A549 (cell line): Measurements from ENCODE around the gene DACT3. TPM values are rescaled to one million over a fixed set of nuclear protein-coding genes. Genes with fewer than 3 reads are reported as not detected.

ENCODE experiments used
- ATAC-seq, 2 experiments: fragments of 200-7000 bp in 1 of 2; fragments of >200 bp in 1 of 2; cut with Nextera tagmentation in 1 of 2; cut with Tn5 transposase in 1 of 2; 3 replicates each; pipeline versions ENCODE4 v1.8.0 to v1.9.1; 2018 to 2020; ENCODE audit warnings: mild to moderate bottlenecking in 1 of 2, moderate library complexity in 1 of 2
- CTCF ChIA-PET: fragments of 300-600 bp; sonication (Branson Sonifier 250); formaldehyde crosslinking; extraction: SDS; loops from one replicate; lab custom pipeline; 2021; ENCODE audit warnings: antibody characterized with exemption, inconsistent platforms; lab: Yijun Ruan, JAX
- POLR2A ChIA-PET: fragments of 350-600 bp; formaldehyde crosslinking; extraction: SDS; loops from one replicate; lab custom pipeline; 2021; ENCODE audit warnings: antibody characterized with exemption, inconsistent platforms; lab: Yijun Ruan, JAX
- DNase-seq, 2 experiments: peaks; one replicate each; pipeline versions ENCODE4 v3.0.0 to v3.0.0-alpha.2; 2011 to 2016; ENCODE audit warnings: low read depth in 1 of 2, low spot score in 1 of 2
- FAIRE-seq: peaks from 2 replicates; lab custom pipeline; 2011; peaks lifted over from hg19 to GRCh38; lab: Jason Lieb, UNC
- H3K27ac ChIP-seq, 2 experiments: fragments of >200 bp; sonication (Bioruptor Twin); formaldehyde crosslinking; 3 replicates each; pipeline ENCODE4 v1.5.1; 2016 to 2017
- H3K4me1 ChIP-seq: fragments of >200 bp; sonication (Bioruptor Twin); formaldehyde crosslinking; 3 replicates; pipeline ENCODE4 v1.6.1; 2016
- H3K4me2 ChIP-seq: fragments of >200 bp; sonication (Bioruptor Twin); formaldehyde crosslinking; 3 replicates; pipeline ENCODE4 v1.6.1; 2016
- H3K4me3 ChIP-seq: fragments of >200 bp; sonication (Bioruptor Twin); formaldehyde crosslinking; 3 replicates; pipeline ENCODE4 v1.5.1; 2016
- H3K9me3 ChIP-seq: fragments of >200 bp; sonication (Bioruptor Twin); formaldehyde crosslinking; 3 replicates; pipeline ENCODE4 v1.6.1; 2016
- BHLHE40 ChIP-seq: IDR thresholded peaks from 2 replicates; pipeline ENCODE4 v1.6.1; 2012; ENCODE audit warnings: low read depth, low read length, inconsistent platforms
- CEBPB ChIP-seq, 2 experiments: fragments of >200 bp in 1 of 2; sonication (Bioruptor Twin) in 1 of 2; formaldehyde crosslinking in 1 of 2; IDR thresholded peaks; 2 replicates each; pipeline ENCODE4 v1.6.1; 2012 to 2016
- CHD4 ChIP-seq: fragments of 200-600 bp; sonication (generic); IDR thresholded peaks from 2 replicates; pipeline ENCODE4 v1.6.1; 2016; ENCODE audit warnings: antibody characterized with exemption, mild to moderate bottlenecking, borderline replicate concordance
- E2F6 ChIP-seq: IDR thresholded peaks from 2 replicates; pipeline ENCODE4 v1.6.1; 2012; ENCODE audit warnings: low read depth, borderline replicate concordance
- ELK1 ChIP-seq: fragments of 150-350 bp; IDR thresholded peaks from 2 replicates; pipeline ENCODE4 v1.6.1; 2014; ENCODE audit warnings: low read depth, mild to moderate bottlenecking, low read length
- ESRRA ChIP-seq: fragments of 150-350 bp; IDR thresholded peaks from 2 replicates; pipeline ENCODE4 v1.6.1; 2014; ENCODE audit warnings: mild to moderate bottlenecking, low read length, borderline replicate concordance
- HES2 ChIP-seq: fragments of >200 bp; sonication (Bioruptor Twin); formaldehyde crosslinking; IDR thresholded peaks from 2 replicates; pipeline ENCODE4 v1.6.1; 2016
- HOXB13 ChIP-seq: fragments of 250-450 bp; sonication (Bioruptor Pico); IDR thresholded peaks from 2 replicates; pipeline ENCODE4 v1.5.0; 2020; ENCODE audit warnings: low read depth, mild to moderate bottlenecking, moderate library complexity
- JUN ChIP-seq, 2 experiments: fragments of >200 bp; sonication (Bioruptor Twin); formaldehyde crosslinking; IDR thresholded peaks; 2 replicates in 1 of 2; 3 replicates in 1 of 2; pipeline ENCODE4 v1.6.1; 2016 to 2017
- JUNB ChIP-seq: fragments of >200 bp; sonication (Bioruptor Twin); formaldehyde crosslinking; IDR thresholded peaks from 2 replicates; pipeline ENCODE4 v1.6.1; 2016
- KDM5A ChIP-seq: fragments of 200-600 bp; sonication (generic); IDR thresholded peaks from 2 replicates; pipeline ENCODE4 v1.6.1; 2016; ENCODE audit warnings: antibody characterized with exemption, mild to moderate bottlenecking
- MAFK ChIP-seq: fragments of 450-650 bp; IDR thresholded peaks from 2 replicates; pipeline ENCODE4 v1.6.1; 2014; ENCODE audit not compliant: partially characterized antibody
- MAX ChIP-seq: IDR thresholded peaks from 2 replicates; pipeline ENCODE4 v1.6.1; 2012
- MAZ ChIP-seq: fragments of 150-350 bp; IDR thresholded peaks from 2 replicates; pipeline ENCODE4 v1.6.1; 2014; ENCODE audit warnings: antibody characterized with exemption, low read depth, low read length, borderline replicate concordance
- MYC ChIP-seq: IDR thresholded peaks from 2 replicates; pipeline ENCODE4 v1.6.1; 2012; ENCODE audit warnings: mild to moderate bottlenecking, inconsistent platforms, low read length, improper control_type of control experiment, borderline replicate concordance
- NFE2L2 ChIP-seq: fragments of 150-350 bp; conservative IDR thresholded peaks from 2 replicates; pipeline ENCODE4 v1.6.1; 2014; ENCODE audit warnings: low read length
- NPAS2 ChIP-seq: fragments of 250-450 bp; sonication (Bioruptor Pico); IDR thresholded peaks from 2 replicates; pipeline ENCODE4 v1.8.0; 2022; ENCODE audit warnings: mild to moderate bottlenecking, moderate library complexity, borderline replicate concordance
- PHF8 ChIP-seq: fragments of 200-600 bp; sonication (generic); IDR thresholded peaks from 2 replicates; pipeline ENCODE4 v1.6.1; 2016; ENCODE audit warnings: low read depth, mild to moderate bottlenecking, antibody characterized with exemption, moderate library complexity, borderline replicate concordance
- POLR2A ChIP-seq: IDR thresholded peaks from 2 replicates; pipeline ENCODE4 v1.6.1; 2012; ENCODE audit warnings: mild to moderate bottlenecking, low read length
- RAD21 ChIP-seq, 2 experiments: fragments of >200 bp in 1 of 2; sonication (Bioruptor Twin) in 1 of 2; formaldehyde crosslinking in 1 of 2; IDR thresholded peaks in 1 of 2; conservative IDR thresholded peaks in 1 of 2; 2 replicates in 1 of 2; 3 replicates in 1 of 2; pipeline ENCODE4 v1.6.1; 2012 to 2018; ENCODE audit warnings: inconsistent platforms in 1 of 2
- RARB ChIP-seq: fragments of 250-450 bp; sonication (Bioruptor Pico); IDR thresholded peaks from 2 replicates; pipeline ENCODE4 v1.8.0; 2021; ENCODE audit warnings: mild to moderate bottlenecking, moderate library complexity
- RFX5 ChIP-seq: fragments of 450-650 bp; IDR thresholded peaks from 2 replicates; pipeline ENCODE4 v1.7.1; 2014; ENCODE audit warnings: antibody characterized with exemption, mild to moderate bottlenecking, moderate library complexity
- RNF2 ChIP-seq: fragments of 200-600 bp; sonication (generic); IDR thresholded peaks from 2 replicates; pipeline ENCODE4 v1.6.1; 2016; ENCODE audit warnings: low read depth, mild to moderate bottlenecking, antibody characterized with exemption, moderate library complexity, borderline replicate concordance
- TP53 ChIP-seq: fragments of 250-450 bp; sonication (Bioruptor Pico); IDR thresholded peaks from 2 replicates; pipeline ENCODE4 v1.5.0; 2021; ENCODE audit warnings: mild to moderate bottlenecking, moderate library complexity
- USF2 ChIP-seq: fragments of 450-650 bp; IDR thresholded peaks from 2 replicates; pipeline ENCODE4 v1.6.1; 2014; ENCODE audit warnings: antibody characterized with exemption
- ZC3H11A ChIP-seq: fragments of 450-650 bp; IDR thresholded peaks from 2 replicates; pipeline ENCODE4 v1.6.1; 2014; ENCODE audit warnings: antibody characterized with exemption, mild to moderate bottlenecking
- ZFP36 ChIP-seq: fragments of 450-650 bp; IDR thresholded peaks from 2 replicates; pipeline ENCODE4 v1.6.1; 2014; ENCODE audit warnings: borderline replicate concordance; ENCODE audit not compliant: partially characterized antibody
- ZNF302 ChIP-seq: fragments of 250-450 bp; sonication (Bioruptor Pico); IDR thresholded peaks from 2 replicates; pipeline ENCODE4 v1.9.0; 2021; ENCODE audit warnings: inconsistent platforms, mild to moderate bottlenecking, moderate library complexity
- WGBS: methylation state at CpG from one replicate; pipeline ENCODE4 v1.1.6; 2017; ENCODE audit errors: missing lambda C conversion rate; 5-methylcytosine and 5-hydroxymethylcytosine counted together
- polyA minus RNA-seq: library from RNA; depleted of rRNA, polyadenylated mRNA; stranded (reverse); fragments of >200 nt; gene quantifications from 2 replicates; pipeline ENCODE4 v1.2.3, GENCODE V29; 2011; rRNA and poly(A)+ RNA removed
- polyA plus RNA-seq, 4 experiments: library from polyadenylated mRNA; depleted of rRNA in 3 of 4; stranded (reverse); fragments of >200 nt; fragmentation: RNase III in 1 of 4; extraction: RNeasy Plus Mini Kit Qiagen cat#74134 plus additional on column Dnase treatment in 1 of 4; gene quantifications; 2 replicates in 3 of 4; 3 replicates in 1 of 4; pipeline ENCODE4 v1.2.3, GENCODE V29; 2011 to 2017
- TF ChIP-seq, protein P1 (sequence below): fragments of 250-450 bp; sonication (Bioruptor Pico); IDR thresholded peaks from 2 replicates; pipeline ENCODE4 v1.5.0; 2020; ENCODE audit warnings: low read depth, mild to moderate bottlenecking, moderate library complexity

Gene DACT3
- polyA plus RNA-seq (2011; rRNA removed) (0.13 and 0.36 TPM in 2 replicates), polyA plus RNA-seq (2017; fragmentation: RNase III; extraction: RNeasy Plus Mini Kit Qiagen cat#74134 plus additional on column Dnase treatment) (0.14 to 0.33 TPM (median 0.32 TPM) in 3 replicates), polyA minus RNA-seq (0.10 and 0.29 TPM in 2 replicates)
- 0.22 and 0.32 TPM in 2 replicates for polyA plus RNA-seq (2012; cell fraction: cytosol; rRNA removed)
- polyA plus RNA-seq (2012; cell fraction: nucleus; rRNA removed) = 0.26 and 0.31 TPM in 2 replicates

GRCh38 chr19:46661020-46661731, at the start of gene DACT3:
TSS of gene DACT3 (minus strand) at chr19:46661182. CDS start at chr19:46661064, 118 bp downstream.
- Histone ChIP-seq H3K4me2 (peak within 1 kb of the TSS; percentile 92), H3K4me3 (peak within 1 kb of the TSS; percentile 44), H3K9me3 (no peaks in the 10 kb centered on the region), H3K4me1 (peaks cover 20% of the 10 kb centered on the region), H3K27ac (peak within 1 kb of the TSS in 1 of 2 experiments; percentile 38; a peak in 2 of 6 replicates)
- ATAC-seq (peak; percentile 84 to 95), FAIRE-seq (peak; percentile 97), DNase-seq (peak; percentile 100)
- WGBS = under 1% methylated on average over 23 of the region's 61 CpGs
- TF ChIP-seq HOXB13 (no peak), RARB (CRISPR knock-in tag) (no peak), RFX5 (peak; percentile 81), E2F6 (0 out of 2 replicates have a peak, but pooled peaks have one; percentile 35), MYC (peak; percentile 73; the same call in 1 of the 2 replicates), MAZ (0 out of 2 replicates have a peak, but pooled peaks have one; percentile 55), NPAS2 (CRISPR knock-in tag) (peak; percentile 80), POLR2A (no peak), ZFP36 (peak; percentile 59), MAX (peak; percentile 76), TP53 (CRISPR knock-in tag) (no peak), USF2 (peak; percentile 92), JUNB (no peak), PHF8 (no peak), BHLHE40 (peak; percentile 68), MAFK (peak; percentile 35)
- TF ChIP-seq, protein P1, sequence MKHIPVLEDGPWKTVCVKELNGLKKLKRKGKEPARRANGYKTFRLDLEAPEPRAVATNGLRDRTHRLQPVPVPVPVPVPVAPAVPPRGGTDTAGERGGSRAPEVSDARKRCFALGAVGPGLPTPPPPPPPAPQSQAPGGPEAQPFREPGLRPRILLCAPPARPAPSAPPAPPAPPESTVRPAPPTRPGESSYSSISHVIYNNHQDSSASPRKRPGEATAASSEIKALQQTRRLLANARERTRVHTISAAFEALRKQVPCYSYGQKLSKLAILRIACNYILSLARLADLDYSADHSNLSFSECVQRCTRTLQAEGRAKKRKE (CRISPR knock-in tag) = no peak
- ChIA-PET POLR2A (interaction anchor here (0.7 to 2.2 kb wide), 7 partner anchors 9 to 452 kb away, joined by 3 to 29 read pairs (median 4); partner anchors contain the start of genes CALM3 and ZC3H4), CTCF (interaction anchor here (0.5 to 10.7 kb wide), 31 partner anchors 9 to 307 kb away, joined by 3 to 483 read pairs (median 6); partner anchors contain the start of genes CALM3, GNG8, PRKD2 and PTGIR)

- H3K4me2 ChIP-seq = no peak overlapping the region
- DNase-seq (no peak), ATAC-seq (no peak), FAIRE-seq (no peak)
- H3K4me1 ChIP-seq = peaks cover 15% of the 10 kb centered on the region
- ChIA-PET CTCF (interaction anchor here (0.7 to 8.7 kb wide), 10 partner anchors 9 to 168 kb away, joined by 3 to 102 read pairs (median 4); partner anchors contain the start of gene DACT3), POLR2A (no interaction called here)
- WGBS = 92% methylated on average over 19 of the region's 25 CpGs
- no peak overlapping the region for H3K4me3 ChIP-seq
- no peaks in the 10 kb centered on the region for H3K9me3 ChIP-seq
- no peak for TF ChIP-seq CHD4
- TF ChIP-seq RNF2 = no peak
- TF ChIP-seq RAD21 (conservative IDR thresholded peaks at IDR 0.05 in 1 of 2, IDR thresholded peaks at IDR 0.05 in 1 of 2) = no peak
- no peak for TF ChIP-seq ZNF302 (CRISPR knock-in tag)
- no peak for TF ChIP-seq KDM5A
- no peak for TF ChIP-seq MAZ
- no peak for TF ChIP-seq HES2
- no peak for TF ChIP-seq JUN (IDR thresholded peaks at IDR 0.05)
- no peak for TF ChIP-seq HOXB13
- no peak for TF ChIP-seq ESRRA
- no peak for TF ChIP-seq ELK1
- no peak for TF ChIP-seq CEBPB (IDR thresholded peaks at IDR 0.05)
- no peak for TF ChIP-seq BHLHE40
- TF ChIP-seq NFE2L2 = no peak
- no peak for TF ChIP-seq USF2
- TF ChIP-seq ZC3H11A = no peak
- no peak overlapping the region for H3K27ac ChIP-seq
Measured at GRCh38 chr19:46710687-46711086, 49.7 kb upstream of the DACT3 start.
